ENCODE data around the gene TNFSF10. TPM values are rescaled to one million over a fixed set of nuclear protein-coding genes. Genes with fewer than 3 reads are reported as not detected.

TNFSF10 gene
- total and polyA plus RNA-seq, 2 of the 8 experiments (the other 6 are each of a cell fraction or from before 2014, with no cell fraction given), result 0.06 TPM; not detected in 1

GRCh38 chr3:172541945-172542488, 18.8 kb upstream of the TNFSF10 start:
- no peak overlapping the region for H2AK5ac ChIP-seq (ENCODE audit: low read depth, low read length)
- no peak overlapping the region for H3K4me2 ChIP-seq (ENCODE audit: insufficient read depth in 1 of 2, low read depth in 2 of 2, low read length in 2 of 2)
- CTCF ChIA-PET (ENCODE audit: partially characterized antibody), result interaction anchor here (0.6 to 1.6 kb wide), 2 partner anchors 25 to 187 kb away, joined by 3 read pairs; no protein-coding TSS in a partner anchor
- POLR2A ChIA-PET (ENCODE audit: partially characterized antibody), result no interaction called here
- no peak overlapping the region for H3K56ac ChIP-seq (replicated peaks; ENCODE audit: insufficient read length, low read depth, low read length)
- no peaks in the 10 kb centered on the region for H3K27me3 ChIP-seq (replicated peaks in 1 of 4; ENCODE audit: control insufficient read depth in 3 of 4, extremely low read depth in 1 of 4, insufficient read depth in 3 of 4, low read length in 3 of 4)
- no peak overlapping the region for H3K14ac ChIP-seq (ENCODE audit: insufficient read length)
- H2BK20ac ChIP-seq (ENCODE audit: low read length), result no peak overlapping the region
- TF ChIP-seq GABPA (IDR thresholded peaks at IDR 0.05; ENCODE audit: borderline replicate concordance, insufficient read depth, low read length), result no peak
- TF ChIP-seq EGR1 (IDR thresholded peaks at IDR 0.05; ENCODE audit: borderline replicate concordance, low read depth, low read length), result no peak
- no peak for TF ChIP-seq HDAC2 (IDR thresholded peaks at IDR 0.05; ENCODE audit: borderline replicate concordance in 1 of 2, low read depth in 2 of 2, low read length in 2 of 2)
- TF ChIP-seq HDAC6 (IDR thresholded peaks at IDR 0.05; ENCODE audit: low read depth, low read length), result no peak
- no peak for TF ChIP-seq ASH2L (IDR thresholded peaks at IDR 0.05; ENCODE audit: low read length)
- TF ChIP-seq TBP (IDR thresholded peaks at IDR 0.05; ENCODE audit: low read depth, low read length), result no peak
- TF ChIP-seq EZH2 (IDR thresholded peaks at IDR 0.05; ENCODE audit: low read depth, low read length, severe bottlenecking), result no peak
- TF ChIP-seq CHD2 (IDR thresholded peaks at IDR 0.05; ENCODE audit: low read length), result no peak
- no peak for TF ChIP-seq KDM1A (IDR thresholded peaks at IDR 0.05; ENCODE audit: borderline replicate concordance, low read length)
- H3K23ac ChIP-seq (ENCODE audit: insufficient read length), result no peak overlapping the region
- H3K18ac ChIP-seq (ENCODE audit: extremely low read depth, low read length), result no peak overlapping the region
- no peak overlapping the region for H4K91ac ChIP-seq (replicated peaks; ENCODE audit: insufficient read length, low read length)
- no peak overlapping the region for H2AFZ ChIP-seq (ENCODE audit: low read length)
- H4K20me1 ChIP-seq (replicated peaks in 1 of 2; ENCODE audit: control insufficient read depth in 1 of 2, insufficient read depth in 2 of 2, low read length in 2 of 2), result no peaks in the 10 kb centered on the region
- no peak overlapping the region for H3K9ac ChIP-seq (replicated peaks in 1 of 4; ENCODE audit: extremely low read depth in 1 of 4, low read depth in 3 of 4, low read length in 3 of 4)
- no peak overlapping the region for H4K5ac ChIP-seq (ENCODE audit: insufficient read length, low read depth, low read length)
- H3K4me3 ChIP-seq (ENCODE audit: extremely low read depth in 1 of 4, insufficient read depth in 2 of 4, low read depth in 3 of 4, low read length in 4 of 4), result no peak overlapping the region
- H3K4ac ChIP-seq (replicated peaks; ENCODE audit: insufficient read length, low read depth, low read length), result no peak overlapping the region
- no peak overlapping the region for H2BK12ac ChIP-seq (ENCODE audit: low read depth, low read length)
- no peak overlapping the region for H2BK120ac ChIP-seq (replicated peaks; ENCODE audit: low read depth, low read length)
- no peaks in the 10 kb centered on the region for H3K79me1 ChIP-seq (ENCODE audit: low read depth, low read length)
- no peaks in the 10 kb centered on the region for H3K4me1 ChIP-seq (replicated peaks in 1 of 4; ENCODE audit: control insufficient read depth in 3 of 4, insufficient read depth in 4 of 4, low read length in 3 of 4)
- H3K79me2 ChIP-seq (ENCODE audit: control insufficient read depth in 1 of 2, insufficient read depth in 2 of 2, low read length in 2 of 2), result no peaks in the 10 kb centered on the region
- FAIRE-seq (no peak), DNase-seq (ENCODE audit: low read depth in 1 of 2, low spot score in 2 of 2) (no peak)
- no peaks in the 10 kb centered on the region for H3K36me3 ChIP-seq (ENCODE audit: control insufficient read depth in 2 of 4, insufficient read depth in 4 of 4, low read length in 3 of 4)
- H3K9me3 ChIP-seq (ENCODE audit: insufficient read depth in 2 of 2, low read depth in 1 of 2, low read length in 1 of 2), result no peaks in the 10 kb centered on the region
- H3K27ac ChIP-seq (ENCODE audit: low read depth, low read length), result no peak overlapping the region
- no peak overlapping the region for H4K8ac ChIP-seq (ENCODE audit: extremely low read depth, insufficient read depth, low read length)
- H3K23me2 ChIP-seq (ENCODE audit: low read depth, low read length), result no peaks in the 10 kb centered on the region
- no peak overlapping the region for H2BK15ac ChIP-seq (ENCODE audit: low read length)
- no peak overlapping the region for H2BK5ac ChIP-seq (ENCODE audit: low read depth, low read length)

All from H1 (cell line).